RWPE1 (cell line): ENCODE data around the gene EPS8L2.
A peak's percentile ranks its signal among the peaks of the same experiment; 100 is the strongest.

Source experiments
- CTCF ChIA-PET: fragments of 350-600 bp; sonication (Branson Sonifier 250); formaldehyde crosslinking; extraction: SDS; loops from one replicate; lab custom pipeline; 2021; lab: Yijun Ruan, JAX
- POLR2A ChIA-PET: fragments of 400-600 bp; formaldehyde crosslinking; extraction: SDS; loops from one replicate; lab custom pipeline; 2020; ENCODE audit warnings: antibody characterized with exemption; ENCODE audit not compliant: low non-redundant PET; lab: Yijun Ruan, JAX
- DNase-seq: peaks from one replicate; pipeline ENCODE4 v3.0.0; 2012; ENCODE audit warnings: low spot score
- H3K27ac ChIP-seq: fragments of 450-650 bp; 2 replicates; pipeline ENCODE4 v1.5.1; 2017
- CTCF ChIP-seq: fragments of 450-650 bp; conservative IDR thresholded peaks from 2 replicates; pipeline ENCODE4 v1.5.1; 2017; ENCODE audit warnings: low read depth, mild to moderate bottlenecking

Gene EPS8L2

GRCh38 chr11:691710-692590 lies 14.1 kb upstream of the EPS8L2 start:
- ChIA-PET POLR2A (no interaction called here), CTCF (interaction anchor here (0.6 to 1.4 kb wide), 2 partner anchors 18 to 31 kb away, joined by 3 to 7 read pairs; no protein-coding TSS in a partner anchor)
- DNase-seq = no peak
- TF ChIP-seq CTCF = no peak
- peak overlapping the region; percentile 97 for H3K27ac ChIP-seq

DNA sequence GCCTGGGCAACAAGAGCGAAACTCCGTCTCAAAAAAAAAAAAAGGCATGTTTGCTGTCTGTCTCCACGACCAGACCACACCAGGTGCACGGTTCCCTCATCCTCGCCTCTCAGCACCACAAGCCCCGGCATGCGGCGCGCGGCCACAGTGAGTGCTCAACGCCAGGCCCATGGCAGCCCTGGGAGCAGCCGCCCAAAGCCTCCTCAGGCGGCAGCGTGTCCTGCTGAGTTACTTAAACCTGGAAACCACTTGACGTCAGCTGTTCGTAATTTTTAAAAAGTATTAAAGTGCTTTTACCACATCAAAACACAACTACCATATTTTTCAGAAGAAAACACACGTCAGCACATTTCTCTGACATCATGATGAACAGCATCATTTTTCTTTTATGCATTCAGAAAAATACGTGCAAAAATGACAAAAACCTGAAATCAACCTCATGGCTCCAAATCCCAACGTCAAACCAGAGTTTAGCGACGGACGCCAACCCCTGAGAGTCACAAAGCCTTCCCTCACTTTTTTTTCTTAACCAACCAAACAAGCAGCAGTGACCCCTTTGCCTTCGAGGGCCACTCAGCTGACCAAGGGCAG lies 13.1 kb upstream of the EPS8L2 start:
- no peak for TF ChIP-seq CTCF
- CTCF ChIA-PET = interaction anchor here (0.6 to 1.4 kb wide), 2 partner anchors 19 to 30 kb away, joined by 3 to 7 read pairs; no protein-coding TSS in a partner anchor
- H3K27ac ChIP-seq = peak overlapping the region; percentile 97
- POLR2A ChIA-PET = interaction anchor here (0.9 kb wide), 2 partner anchors 13 to 27 kb away, joined by 3 to 4 read pairs; no protein-coding TSS in a partner anchor
- no peak for DNase-seq

- POLR2A ChIA-PET = interaction anchor here (0.9 kb wide), 2 partner anchors 12 to 27 kb away, joined by 3 to 4 read pairs; no protein-coding TSS in a partner anchor
- CTCF ChIA-PET = interaction anchor here (1.4 kb wide), 1 partner anchor 30 kb away, joined by 7 read pairs; no protein-coding TSS in a partner anchor
- DNase-seq = no peak
- no peak for TF ChIP-seq CTCF
- peak overlapping the region; percentile 97 for H3K27ac ChIP-seq
Observed at GRCh38 chr11:693415-693831, 12.6 kb upstream of the EPS8L2 start.

DNA sequence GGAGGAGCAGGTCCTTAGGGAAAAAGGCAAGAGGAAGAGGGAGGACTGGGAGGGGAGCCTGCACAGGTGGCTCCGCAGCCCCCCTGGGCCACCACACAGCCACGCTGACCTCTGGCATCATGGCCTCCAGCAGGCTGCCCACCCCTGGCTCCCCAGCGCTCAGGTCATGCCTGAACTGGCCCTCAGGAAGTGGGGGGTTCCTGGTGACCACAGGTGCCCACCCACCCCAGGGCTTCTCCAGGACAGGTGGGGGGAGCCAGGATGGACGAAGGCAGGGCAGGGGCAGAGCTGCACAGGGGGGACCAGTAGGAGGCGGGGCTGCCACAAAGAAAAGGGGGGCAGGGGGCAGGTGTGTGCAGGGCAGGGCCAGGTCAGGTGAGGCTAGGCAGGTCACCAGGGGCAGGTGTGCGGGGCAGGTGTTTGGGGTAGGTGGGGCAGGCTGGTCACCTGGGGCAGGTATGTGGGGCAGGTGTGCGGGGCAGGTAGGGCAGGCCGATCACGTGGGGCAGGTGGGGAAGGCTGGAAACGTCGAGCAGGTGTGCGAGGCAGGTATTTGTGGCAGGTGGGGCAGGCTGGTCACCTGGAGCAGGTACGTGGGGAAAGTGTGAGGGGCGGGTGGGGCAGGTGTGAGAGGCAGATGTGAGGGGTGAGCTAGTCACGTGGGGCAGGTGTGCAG lies 12.0 kb upstream of the EPS8L2 start:
- H3K27ac ChIP-seq = peak overlapping the region; percentile 97
- DNase-seq = no peak
- POLR2A ChIA-PET = interaction anchor here (0.9 kb wide), 1 partner anchor 12 kb away, joined by 4 read pairs; no protein-coding TSS in a partner anchor
- CTCF ChIA-PET = interaction anchor here (1.4 to 3.5 kb wide), 2 partner anchors 29 kb away, joined by 7 to 18 read pairs; no protein-coding TSS in a partner anchor
- no peak for TF ChIP-seq CTCF

DNA sequence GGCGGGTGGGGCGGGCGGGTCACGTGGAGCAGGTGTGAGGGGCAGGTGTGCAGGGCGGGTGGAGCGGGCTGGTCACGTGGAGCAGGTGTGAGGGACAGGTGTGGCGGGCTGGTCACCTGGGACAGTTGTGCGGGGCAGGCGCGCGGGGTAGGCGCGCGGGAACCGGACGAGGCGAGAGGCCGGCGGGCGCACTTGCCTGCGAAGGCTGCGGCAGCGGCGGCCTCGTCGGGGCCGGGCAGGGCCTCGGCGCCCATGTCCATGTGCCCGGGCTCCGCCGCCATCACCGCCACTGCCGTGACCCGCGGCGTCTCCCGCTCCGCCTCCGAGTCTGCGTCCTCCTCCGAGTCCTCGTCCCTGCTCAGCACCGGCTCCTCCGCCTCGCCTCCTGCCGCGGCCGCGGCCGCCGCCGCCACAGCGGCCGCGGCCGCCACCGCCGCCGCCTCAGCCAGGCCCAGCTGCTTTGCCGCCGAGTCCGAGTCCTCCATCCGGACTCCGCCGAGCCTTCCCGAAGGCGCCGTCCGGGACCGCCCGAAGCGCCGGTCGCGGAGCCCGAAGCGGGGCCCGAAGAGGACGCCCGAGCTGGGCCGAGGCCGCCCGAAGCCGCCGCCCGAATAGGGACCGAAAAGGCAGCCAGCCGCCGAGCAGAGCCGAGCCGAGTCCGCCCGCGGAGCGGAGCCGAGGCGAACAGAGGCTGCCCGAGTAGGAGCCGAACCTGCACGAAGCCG lies 11.3 kb upstream of the EPS8L2 start, which contains the start of gene DEAF1:
Gene DEAF1, minus strand, starts transcription at position 660 of the 725 bp plus-strand sequence. Its CDS starts 175 bp downstream, at position 485.
- peak within 1 kb of the TSS; percentile 97 for H3K27ac ChIP-seq
- CTCF ChIA-PET = interaction anchor here (0.6 to 3.5 kb wide), 2 partner anchors 29 to 1461 kb away, joined by 4 to 18 read pairs; no protein-coding TSS in a partner anchor
- TF ChIP-seq CTCF = no peak
- POLR2A ChIA-PET = interaction anchor here (1.8 kb wide), 1 partner anchor 12 kb away, joined by 5 read pairs; no protein-coding TSS in a partner anchor
- DNase-seq = peak; percentile 84
